ENCODE measurements around the gene LIN37.

Gene LIN37

GRCh38 chr19:35731353-35731752 lies 17.0 kb upstream of the LIN37 start:
- Histone ChIP-seq H3K4me3 (ENCODE audit: low read depth in 1 of 2, low read length in 1 of 2) (no peak overlapping the region), H3K27ac (no peak overlapping the region), H3K27me3 (no peaks in the 10 kb centered on the region), H3K36me3 (peaks cover 100% of the 10 kb centered on the region), H3K4me1 (ENCODE audit: control insufficient read depth in 1 of 2, insufficient read depth in 1 of 2, low read depth in 1 of 2, low read length in 1 of 2) (no peaks in the 10 kb centered on the region), H3K9me3 (no peaks in the 10 kb centered on the region)
- TF ChIP-seq, protein P1, sequence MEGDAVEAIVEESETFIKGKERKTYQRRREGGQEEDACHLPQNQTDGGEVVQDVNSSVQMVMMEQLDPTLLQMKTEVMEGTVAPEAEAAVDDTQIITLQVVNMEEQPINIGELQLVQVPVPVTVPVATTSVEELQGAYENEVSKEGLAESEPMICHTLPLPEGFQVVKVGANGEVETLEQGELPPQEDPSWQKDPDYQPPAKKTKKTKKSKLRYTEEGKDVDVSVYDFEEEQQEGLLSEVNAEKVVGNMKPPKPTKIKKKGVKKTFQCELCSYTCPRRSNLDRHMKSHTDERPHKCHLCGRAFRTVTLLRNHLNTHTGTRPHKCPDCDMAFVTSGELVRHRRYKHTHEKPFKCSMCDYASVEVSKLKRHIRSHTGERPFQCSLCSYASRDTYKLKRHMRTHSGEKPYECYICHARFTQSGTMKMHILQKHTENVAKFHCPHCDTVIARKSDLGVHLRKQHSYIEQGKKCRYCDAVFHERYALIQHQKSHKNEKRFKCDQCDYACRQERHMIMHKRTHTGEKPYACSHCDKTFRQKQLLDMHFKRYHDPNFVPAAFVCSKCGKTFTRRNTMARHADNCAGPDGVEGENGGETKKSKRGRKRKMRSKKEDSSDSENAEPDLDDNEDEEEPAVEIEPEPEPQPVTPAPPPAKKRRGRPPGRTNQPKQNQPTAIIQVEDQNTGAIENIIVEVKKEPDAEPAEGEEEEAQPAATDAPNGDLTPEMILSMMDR (IDR thresholded peaks at IDR 0.05) = no peak

DNA sequence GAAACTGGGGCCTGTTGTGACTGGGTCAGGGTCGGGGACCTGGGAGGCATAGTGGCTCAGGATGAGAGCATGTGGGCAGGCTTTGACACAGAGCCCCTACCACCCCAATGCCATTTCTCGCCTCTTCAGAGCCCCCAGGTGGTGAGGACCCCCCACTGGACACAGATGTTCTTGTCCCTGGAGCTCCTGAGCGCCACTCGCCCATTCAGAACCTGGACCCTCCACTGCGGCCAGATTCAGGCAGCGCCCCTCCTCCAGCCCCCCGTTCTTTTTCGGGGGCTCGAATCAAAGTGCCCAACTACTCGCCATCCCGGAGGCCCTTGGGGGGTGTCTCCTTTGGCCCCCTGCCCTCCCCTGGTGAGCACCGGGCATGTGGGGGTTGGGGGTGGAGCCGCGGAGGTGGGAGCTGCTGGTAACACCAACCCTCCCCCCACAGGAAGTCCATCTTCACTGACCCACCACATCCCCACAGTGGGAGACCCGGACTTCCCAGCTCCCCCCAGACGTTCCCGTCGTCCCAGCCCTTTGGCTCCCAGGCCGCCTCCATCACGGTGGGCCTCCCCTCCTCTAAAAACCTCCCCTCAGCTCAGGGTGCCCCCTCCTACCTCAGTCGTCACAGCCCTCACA lies 16.5 kb upstream of the LIN37 start:
- H3K4me3 ChIP-seq (ENCODE audit: low read depth in 1 of 2, low read length in 1 of 2) = no peak overlapping the region
- peaks cover 100% of the 10 kb centered on the region for H3K36me3 ChIP-seq
- H3K27me3 ChIP-seq = no peaks in the 10 kb centered on the region
- no peaks in the 10 kb centered on the region for H3K9me3 ChIP-seq
- TF ChIP-seq, protein P1 (IDR thresholded peaks at IDR 0.05) = no peak
- no peaks in the 10 kb centered on the region for H3K4me1 ChIP-seq (ENCODE audit: control insufficient read depth in 1 of 2, insufficient read depth in 1 of 2, low read depth in 1 of 2, low read length in 1 of 2)
- H3K27ac ChIP-seq = no peak overlapping the region

DNA sequence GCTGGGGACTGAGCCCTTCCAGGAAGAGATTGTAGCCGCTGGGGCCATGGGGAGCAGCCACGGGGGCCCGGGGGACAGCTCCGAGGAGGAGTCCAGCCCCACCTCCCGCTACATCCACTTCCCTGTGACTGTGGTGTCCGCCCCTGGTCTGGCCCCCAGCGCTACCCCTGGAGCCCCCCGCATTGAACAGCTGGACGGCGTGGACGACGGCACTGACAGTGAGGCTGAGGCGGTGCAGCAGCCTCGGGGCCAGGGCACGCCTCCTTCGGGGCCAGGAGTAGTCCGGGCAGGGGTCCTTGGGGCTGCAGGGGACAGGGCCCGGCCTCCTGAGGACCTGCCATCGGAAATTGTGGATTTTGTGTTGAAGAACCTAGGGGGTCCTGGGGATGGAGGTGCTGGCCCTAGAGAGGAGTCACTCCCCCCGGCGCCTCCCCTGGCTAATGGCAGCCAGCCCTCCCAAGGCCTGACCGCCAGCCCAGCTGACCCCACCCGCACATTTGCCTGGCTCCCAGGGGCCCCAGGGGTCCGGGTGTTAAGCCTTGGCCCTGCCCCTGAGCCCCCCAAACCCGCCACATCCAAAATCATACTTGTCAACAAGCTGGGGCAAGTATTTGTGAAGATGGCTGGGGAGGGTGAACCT lies 15.7 kb upstream of the LIN37 start:
- peaks cover 100% of the 10 kb centered on the region for H3K36me3 ChIP-seq

DNA sequence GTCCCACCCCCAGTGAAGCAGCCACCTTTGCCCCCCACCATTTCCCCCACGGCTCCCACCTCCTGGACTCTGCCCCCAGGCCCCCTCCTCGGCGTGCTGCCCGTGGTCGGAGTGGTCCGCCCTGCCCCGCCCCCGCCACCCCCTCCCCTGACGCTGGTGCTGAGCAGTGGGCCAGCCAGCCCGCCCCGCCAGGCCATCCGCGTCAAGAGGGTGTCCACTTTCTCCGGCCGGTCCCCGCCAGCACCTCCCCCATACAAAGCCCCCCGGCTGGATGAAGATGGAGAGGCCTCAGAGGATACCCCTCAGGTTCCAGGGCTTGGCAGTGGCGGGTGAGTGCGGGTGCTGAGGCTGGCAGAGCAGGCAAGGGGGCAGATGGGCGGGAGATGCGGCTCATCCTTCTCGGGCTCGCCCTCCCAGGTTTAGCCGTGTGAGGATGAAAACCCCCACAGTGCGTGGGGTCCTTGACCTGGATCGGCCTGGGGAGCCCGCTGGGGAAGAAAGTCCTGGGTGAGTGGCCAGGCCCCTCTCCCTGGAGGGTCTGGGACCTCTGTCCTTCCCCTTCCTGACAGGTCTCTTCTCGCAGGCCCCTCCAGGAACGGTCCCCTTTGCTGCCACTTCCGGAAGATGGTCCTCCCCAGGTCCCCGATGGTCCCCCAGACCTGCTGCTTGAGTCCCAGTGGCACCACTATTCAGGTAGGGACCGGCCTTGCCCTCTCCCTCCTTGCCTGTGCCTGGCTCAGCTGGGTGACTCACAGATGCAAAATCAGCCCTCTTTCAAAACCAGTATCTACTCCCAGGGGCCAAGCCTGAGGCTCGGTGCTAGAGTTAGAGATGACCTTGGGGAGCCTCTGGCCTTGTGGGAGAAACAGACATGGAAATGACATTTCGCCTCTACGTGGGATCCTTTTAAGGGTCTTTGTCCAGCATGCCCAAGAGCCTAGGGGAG lies 14.9 kb upstream of the LIN37 start:
- Histone ChIP-seq H3K27ac (no peak overlapping the region), H3K4me3 (ENCODE audit: low read depth in 1 of 2, low read length in 1 of 2) (no peak overlapping the region), H3K27me3 (no peaks in the 10 kb centered on the region), H3K36me3 (peaks cover 100% of the 10 kb centered on the region), H3K9me3 (no peaks in the 10 kb centered on the region), H3K4me1 (ENCODE audit: control insufficient read depth in 1 of 2, insufficient read depth in 1 of 2, low read depth in 1 of 2, low read length in 1 of 2) (no peaks in the 10 kb centered on the region)
- TF ChIP-seq, protein P1 (IDR thresholded peaks at IDR 0.05) = no peak

More for the DNA sequence above, 15.7 kb upstream of the LIN37 start:
- Histone ChIP-seq H3K4me1 (ENCODE audit: control insufficient read depth in 1 of 2, insufficient read depth in 1 of 2, low read depth in 1 of 2, low read length in 1 of 2) (no peaks in the 10 kb centered on the region), H3K4me3 (ENCODE audit: low read depth in 1 of 2, low read length in 1 of 2) (no peak overlapping the region), H3K9me3 (no peaks in the 10 kb centered on the region), H3K27me3 (no peaks in the 10 kb centered on the region), H3K27ac (no peak overlapping the region)
- TF ChIP-seq, protein P1 (IDR thresholded peaks at IDR 0.05) = no peak

- Histone ChIP-seq H3K36me3 (peaks cover 100% of the 10 kb centered on the region), H3K4me3 (ENCODE audit: low read depth in 1 of 2, low read length in 1 of 2) (no peak overlapping the region), H3K27ac (no peak overlapping the region), H3K4me1 (ENCODE audit: control insufficient read depth in 1 of 2, insufficient read depth in 1 of 2, low read depth in 1 of 2, low read length in 1 of 2) (peaks cover 0 to under 1% of the 10 kb centered on the region in 2 experiments), H3K9me3 (no peaks in the 10 kb centered on the region), H3K27me3 (no peaks in the 10 kb centered on the region)
- TF ChIP-seq, protein P1 (IDR thresholded peaks at IDR 0.05) = no peak
Measured at GRCh38 chr19:35734273-35734672, 14.1 kb upstream of the LIN37 start.
